Measurements from ENCODE around the gene GPR141.

The GPR141 gene

GRCh38 chr7:37771801-37772200 is 88.2 kb downstream of the GPR141 start:
- Histone ChIP-seq H2AFZ (no peak overlapping the region), H3K9me3 (ENCODE audit: control insufficient read depth, low read length) (no peaks in the 10 kb centered on the region), H3K79me2 (no peaks in the 10 kb centered on the region), H3K4me3 (ENCODE audit: low read depth, low read length) (no peak overlapping the region), H3K4me2 (ENCODE audit: low read length) (no peak overlapping the region), H3K36me3 (ENCODE audit: control insufficient read depth, insufficient read depth, low read length) (no peaks in the 10 kb centered on the region), H3K4me1 (no peaks in the 10 kb centered on the region), H3K27ac (no peak overlapping the region), H3K9ac (no peak overlapping the region), H3K27me3 (ENCODE audit: control insufficient read depth, insufficient read depth, low read length) (no peaks in the 10 kb centered on the region)
- TF ChIP-seq, protein P1, sequence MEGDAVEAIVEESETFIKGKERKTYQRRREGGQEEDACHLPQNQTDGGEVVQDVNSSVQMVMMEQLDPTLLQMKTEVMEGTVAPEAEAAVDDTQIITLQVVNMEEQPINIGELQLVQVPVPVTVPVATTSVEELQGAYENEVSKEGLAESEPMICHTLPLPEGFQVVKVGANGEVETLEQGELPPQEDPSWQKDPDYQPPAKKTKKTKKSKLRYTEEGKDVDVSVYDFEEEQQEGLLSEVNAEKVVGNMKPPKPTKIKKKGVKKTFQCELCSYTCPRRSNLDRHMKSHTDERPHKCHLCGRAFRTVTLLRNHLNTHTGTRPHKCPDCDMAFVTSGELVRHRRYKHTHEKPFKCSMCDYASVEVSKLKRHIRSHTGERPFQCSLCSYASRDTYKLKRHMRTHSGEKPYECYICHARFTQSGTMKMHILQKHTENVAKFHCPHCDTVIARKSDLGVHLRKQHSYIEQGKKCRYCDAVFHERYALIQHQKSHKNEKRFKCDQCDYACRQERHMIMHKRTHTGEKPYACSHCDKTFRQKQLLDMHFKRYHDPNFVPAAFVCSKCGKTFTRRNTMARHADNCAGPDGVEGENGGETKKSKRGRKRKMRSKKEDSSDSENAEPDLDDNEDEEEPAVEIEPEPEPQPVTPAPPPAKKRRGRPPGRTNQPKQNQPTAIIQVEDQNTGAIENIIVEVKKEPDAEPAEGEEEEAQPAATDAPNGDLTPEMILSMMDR (IDR thresholded peaks at IDR 0.05) = no peak

GRCh38 chr7:37775921-37776320 is 92.4 kb downstream of the GPR141 start:
- no peak overlapping the region for H3K4me2 ChIP-seq (ENCODE audit: low read length)

DNA sequence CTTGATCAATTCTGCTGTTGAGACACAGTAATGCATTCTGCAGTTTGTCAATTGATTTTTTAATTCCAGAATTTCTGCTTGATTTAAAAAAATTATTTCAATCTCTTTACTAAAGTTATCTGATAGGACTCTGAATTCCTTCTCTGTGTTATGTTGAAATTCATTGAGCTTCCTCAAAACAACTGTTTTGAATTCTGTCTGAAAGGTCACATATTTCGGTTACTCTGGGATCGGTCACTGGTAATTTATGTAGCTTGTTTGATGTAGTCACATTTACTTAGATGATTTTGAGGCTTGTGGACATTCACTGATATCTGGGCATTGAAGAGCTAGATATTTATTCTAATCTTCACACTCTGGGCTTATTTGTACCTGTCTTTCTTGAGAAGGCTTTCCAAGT is 97.6 kb downstream of the GPR141 start:
- H3K36me3 ChIP-seq (ENCODE audit: control insufficient read depth, insufficient read depth, low read length) = no peaks in the 10 kb centered on the region
- H3K4me2 ChIP-seq (ENCODE audit: low read length) = no peak overlapping the region
- no peaks in the 10 kb centered on the region for H3K27me3 ChIP-seq (ENCODE audit: control insufficient read depth, insufficient read depth, low read length)
- no peaks in the 10 kb centered on the region for H3K79me2 ChIP-seq
- no peaks in the 10 kb centered on the region for H3K4me1 ChIP-seq
- H3K27ac ChIP-seq = no peak overlapping the region
- TF ChIP-seq, protein P1 (IDR thresholded peaks at IDR 0.05) = no peak
- H2AFZ ChIP-seq = no peak overlapping the region
- H3K4me3 ChIP-seq (ENCODE audit: low read depth, low read length) = no peak overlapping the region
- H3K9me3 ChIP-seq (ENCODE audit: control insufficient read depth, low read length) = no peaks in the 10 kb centered on the region
- H3K9ac ChIP-seq = no peak overlapping the region

More at GRCh38 chr7:37775921-37776320, 92.4 kb downstream of the GPR141 start:
- H3K9ac ChIP-seq = no peak overlapping the region
- no peak overlapping the region for H3K4me3 ChIP-seq (ENCODE audit: low read depth, low read length)
- H3K4me1 ChIP-seq = no peaks in the 10 kb centered on the region
- H2AFZ ChIP-seq = no peak overlapping the region
- TF ChIP-seq, protein P1 (IDR thresholded peaks at IDR 0.05) = no peak
- no peaks in the 10 kb centered on the region for H3K79me2 ChIP-seq
- no peaks in the 10 kb centered on the region for H3K27me3 ChIP-seq (ENCODE audit: control insufficient read depth, insufficient read depth, low read length)
- no peak overlapping the region for H3K27ac ChIP-seq
- no peaks in the 10 kb centered on the region for H3K36me3 ChIP-seq (ENCODE audit: control insufficient read depth, insufficient read depth, low read length)
- H3K9me3 ChIP-seq (ENCODE audit: control insufficient read depth, low read length) = no peaks in the 10 kb centered on the region

GRCh38 chr7:37782166-37782565 is 98.6 kb downstream of the GPR141 start:
- Histone ChIP-seq H3K79me2 (no peaks in the 10 kb centered on the region), H3K27ac (no peak overlapping the region), H3K9me3 (ENCODE audit: control insufficient read depth, low read length) (no peaks in the 10 kb centered on the region), H2AFZ (no peak overlapping the region), H3K36me3 (ENCODE audit: control insufficient read depth, insufficient read depth, low read length) (no peaks in the 10 kb centered on the region), H3K4me1 (no peaks in the 10 kb centered on the region), H3K4me2 (ENCODE audit: low read length) (no peak overlapping the region), H3K4me3 (ENCODE audit: low read depth, low read length) (no peak overlapping the region), H3K27me3 (ENCODE audit: control insufficient read depth, insufficient read depth, low read length) (no peaks in the 10 kb centered on the region), H3K9ac (no peak overlapping the region)
- TF ChIP-seq, protein P1 (IDR thresholded peaks at IDR 0.05) = no peak

DNA sequence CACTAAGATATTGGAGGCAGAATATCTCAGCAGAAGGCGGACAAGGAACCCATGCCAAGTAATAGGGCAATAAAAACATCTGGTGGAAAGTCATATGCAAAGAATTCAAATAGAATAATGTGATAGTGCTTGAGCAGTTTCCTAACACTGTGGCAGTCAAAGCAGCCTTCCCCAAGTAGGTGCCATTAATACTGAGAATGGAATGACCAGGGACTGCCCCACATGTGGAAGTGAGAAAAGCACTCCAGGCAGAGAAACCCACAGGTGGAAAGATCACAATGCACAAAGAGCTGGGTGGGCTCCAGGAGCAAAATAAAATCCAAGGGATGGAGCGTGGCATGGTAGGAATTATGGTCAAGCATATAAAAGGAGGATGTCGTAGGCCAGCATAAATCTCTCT is 100.4 kb downstream of the GPR141 start:
- no peak overlapping the region for H3K27ac ChIP-seq
- H3K4me2 ChIP-seq (ENCODE audit: low read length) = no peak overlapping the region
- H3K79me2 ChIP-seq = no peaks in the 10 kb centered on the region
- no peak overlapping the region for H3K9ac ChIP-seq
- H2AFZ ChIP-seq = no peak overlapping the region
- H3K27me3 ChIP-seq (ENCODE audit: control insufficient read depth, insufficient read depth, low read length) = no peaks in the 10 kb centered on the region
- TF ChIP-seq, protein P1 (IDR thresholded peaks at IDR 0.05) = no peak
- no peaks in the 10 kb centered on the region for H3K4me1 ChIP-seq
- H3K4me3 ChIP-seq (ENCODE audit: low read depth, low read length) = no peak overlapping the region
- H3K36me3 ChIP-seq (ENCODE audit: control insufficient read depth, insufficient read depth, low read length) = no peaks in the 10 kb centered on the region
- no peaks in the 10 kb centered on the region for H3K9me3 ChIP-seq (ENCODE audit: control insufficient read depth, low read length)
